Lower lobe of right lung (tissue), 2 donors: ENCODE results near the gene GPR33. TPM values are rescaled to one million over a fixed set of nuclear protein-coding genes. Genes with fewer than 3 reads are reported as not detected.

Experiments used
- ATAC-seq, 2 donors: fragments of 200-7000 bp; cut with Tn5 transposase; one replicate each; pipeline ENCODE4 v1.9.1; 2020 to 2022; ENCODE audit warnings: mild to moderate bottlenecking in 2 of 2, moderate library complexity in 2 of 2
- DNase-seq: peaks from one replicate; pipeline ENCODE4 v3.0.0-alpha.2; 2020
- H3K27ac ChIP-seq: fragments of 200-600 bp; one replicate; pipeline ENCODE4 v1.8.0; 2022
- H3K27me3 ChIP-seq: fragments of 200-600 bp; one replicate; pipeline ENCODE4 v1.8.0; 2022; ENCODE audit warnings: low read depth
- H3K36me3 ChIP-seq: fragments of 200-600 bp; one replicate; pipeline ENCODE4 v1.8.0; 2022; ENCODE audit warnings: mild to moderate bottlenecking
- H3K4me1 ChIP-seq: fragments of 200-600 bp; one replicate; pipeline ENCODE4 v1.8.0; 2022
- H3K4me3 ChIP-seq: fragments of 200-600 bp; one replicate; pipeline ENCODE4 v1.8.0; 2022; ENCODE audit warnings: mild to moderate bottlenecking
- H3K9me3 ChIP-seq: fragments of 200-600 bp; one replicate; pipeline ENCODE4 v1.8.0; 2022
- CTCF ChIP-seq: fragments of 200-600 bp; IDR thresholded peaks from one replicate; pipeline ENCODE4 v1.8.0; 2022; ENCODE audit warnings: antibody characterized with exemption, mild to moderate bottlenecking
- intact Hi-C: fragments of 100-400 bp; cut with DNase I; formaldehyde crosslinking; loops from one replicate; pipeline ENCODE4 v1.11.0; 2022
- total RNA-seq: library from RNA; stranded (reverse); fragmentation: NEBNext Ultra II Directional; extraction: Animal tissue kit (Norgen Biotek cat#: 25700); gene quantifications from one replicate; pipeline ENCODE4 v1.2.1, GENCODE V29; 2021
- donor health status: DM: no; HTN: yes; CAD: no; lungs with severe emphysema.

GPR33 gene
- total RNA-seq, 1 donor from 2014 or later = not detected

GRCh38 chr14:31435276-31435675 lies 52.6 kb downstream of the GPR33 start:
- Histone ChIP-seq H3K4me3 (no peak overlapping the region), H3K36me3 (no peaks in the 10 kb centered on the region), H3K9me3 (no peaks in the 10 kb centered on the region), H3K27ac (no peak overlapping the region), H3K27me3 (no peaks in the 10 kb centered on the region), H3K4me1 (no peaks in the 10 kb centered on the region)
- peak in 1 of 2 donors; percentile 21 for ATAC-seq
- intact Hi-C loops = no loop called here
- DNase-seq = no peak
- no peak for TF ChIP-seq CTCF

Other genes with a start within 250 kb of the GPR33 start
- 41.6 TPM for gene HEATR5A, start 67.5 kb downstream of the GPR33 start, total RNA-seq
- 13.4 TPM for gene DTD2, start 30.5 kb downstream of the GPR33 start, total RNA-seq
- gene NUBPL, start 73.4 kb upstream of the GPR33 start, total RNA-seq = 8.6 TPM